H1 (cell line): ENCODE measurements around the gene C16orf89. TPM values are rescaled to one million over a fixed set of nuclear protein-coding genes. Genes with fewer than 3 reads are reported as not detected.

ENCODE experiments used
- RNF2 ChIP-seq: fragments of 200-900, 300-1000 bp; sonication (generic); IDR thresholded peaks from 2 replicates; pipeline ENCODE4 v1.7.1; 2016; ENCODE audit warnings: borderline replicate concordance, low read depth, mild to moderate bottlenecking, antibody characterized with exemption, low read length; ENCODE audit not compliant: poor library complexity, severe bottlenecking; ENCODE audit errors: missing control alignments
- USF2 ChIP-seq: IDR thresholded peaks from 2 replicates; pipeline ENCODE4 v1.6.1; 2011; ENCODE audit warnings: low read length, improper control_type of control experiment
- polyA plus RNA-seq, 7 experiments: library from polyadenylated mRNA; depleted of rRNA in 3 of 7; stranded (reverse) in 5 of 7; unstranded in 2 of 7; fragments of >200 nt in 5 of 7; fragments of 200-250 nt in 2 of 7; gene quantifications; 1 replicate in 5 of 7; 2 replicates in 1 of 7; 4 replicates in 1 of 7; pipeline versions ENCODE4 v1.2.1 to v1.2.3, GENCODE V29; 2011 to 2013; ENCODE audit warnings: missing spikeins in 2 of 7, mixed read lengths in 2 of 7
- total RNA-seq: library from RNA; stranded (reverse); fragmentation: NEBNext Ultra II Directional; extraction: Animal tissue kit (Norgen Biotek cat#: 25700); gene quantifications from 2 replicates; pipeline ENCODE4 v1.2.1, GENCODE V29; 2021

C16orf89 gene
- total and polyA plus RNA-seq, 2 of the 8 experiments (the other 6 are each of a cell fraction or from before 2014, with no cell fraction given), result 6.7 to 9.9 TPM

- TF ChIP-seq USF2 (no peak), RNF2 (no peak)
Measured at GRCh38 chr16:5003828-5004227, 61.9 kb downstream of the C16orf89 start (continued).
